Ishikawa (cell line): Measurements from ENCODE around the gene ERVK3-1.

Experiments used
- CEBPB ChIP-seq: IDR thresholded peaks from 2 replicates; pipeline ENCODE4 v1.6.1; 2012
- EP300 ChIP-seq: IDR thresholded peaks from 2 replicates; pipeline ENCODE4 v1.6.1; 2012; ENCODE audit warnings: borderline replicate concordance
- MAX ChIP-seq: IDR thresholded peaks from 2 replicates; pipeline ENCODE4 v1.6.1; 2012
- NFIC ChIP-seq: IDR thresholded peaks from 2 replicates; pipeline ENCODE4 v1.6.1; 2012
- REST ChIP-seq: IDR thresholded peaks from 2 replicates; pipeline ENCODE4 v1.6.1; 2012; ENCODE audit warnings: low read depth, mild to moderate bottlenecking
- TAF1 ChIP-seq: IDR thresholded peaks from 2 replicates; pipeline ENCODE4 v1.6.1; 2012; ENCODE audit warnings: low read depth, mild to moderate bottlenecking
- USF1 ChIP-seq: IDR thresholded peaks from 2 replicates; pipeline ENCODE4 v1.6.1; 2012
- YY1 ChIP-seq: IDR thresholded peaks from 2 replicates; pipeline ENCODE4 v1.6.1; 2012; ENCODE audit warnings: low read depth

- TF ChIP-seq YY1 = no peak
- no peak for TF ChIP-seq NFIC
- no peak for TF ChIP-seq MAX
- TF ChIP-seq EP300 = no peak
- no peak for TF ChIP-seq CEBPB
- TF ChIP-seq TAF1 = no peak
- TF ChIP-seq REST = peak; percentile 67
- no peak for TF ChIP-seq USF1
Observed at GRCh38 chr19:58300620-58301019, 4.6 kb upstream of the ERVK3-1 start.
